HG03039 (cell line): Measurements from ENCODE around the gene ZFP91.

Experiments
- ATAC-seq: cut with Tn5 transposase; IDR thresholded peaks from one replicate; pipeline ENCODE4 v1.9.1; 2021; ENCODE audit warnings: mild to moderate bottlenecking, moderate library complexity; ENCODE audit not compliant: unreplicated experiment

The ZFP91 gene

GRCh38 chr11:58628446-58628845 is 49.6 kb downstream of the ZFP91 start:
- ATAC-seq = no peak

- no peak for ATAC-seq
Observed at GRCh38 chr11:58629857-58630256, 51.0 kb downstream of the ZFP91 start.

- no peak for ATAC-seq
Observed at GRCh38 chr11:58631378-58631777, 52.5 kb downstream of the ZFP91 start.

- ATAC-seq = no peak
Observed at GRCh38 chr11:58632510-58632909, 53.6 kb downstream of the ZFP91 start.

GRCh38 chr11:58636587-58636986 is 57.7 kb downstream of the ZFP91 start:
- ATAC-seq = no peak

- no peak for ATAC-seq
Observed at GRCh38 chr11:58637371-58637770, 58.5 kb downstream of the ZFP91 start.

- ATAC-seq = no peak
Observed at GRCh38 chr11:58639103-58639502, 60.2 kb downstream of the ZFP91 start.

- no peak for ATAC-seq
Observed at GRCh38 chr11:58639669-58640068, 60.8 kb downstream of the ZFP91 start.

GRCh38 chr11:58640386-58641023 is 61.6 kb downstream of the ZFP91 start:
- no peak for ATAC-seq

- ATAC-seq = no peak
Observed at GRCh38 chr11:58641341-58641740, 62.5 kb downstream of the ZFP91 start.

GRCh38 chr11:58641803-58642581 is 63.1 kb downstream of the ZFP91 start:
- no peak for ATAC-seq

GRCh38 chr11:58645854-58646253 is 67.0 kb downstream of the ZFP91 start:
- ATAC-seq = no peak

GRCh38 chr11:58647141-58647699 is 68.4 kb downstream of the ZFP91 start:
- peak; percentile 69 for ATAC-seq

GRCh38 chr11:58647866-58648265 is 69.0 kb downstream of the ZFP91 start:
- peak; percentile 9 for ATAC-seq

- ATAC-seq = no peak
Observed at GRCh38 chr11:58649623-58650022, 70.8 kb downstream of the ZFP91 start.

- ATAC-seq = no peak
Observed at GRCh38 chr11:58650496-58650895, 71.6 kb downstream of the ZFP91 start.

GRCh38 chr11:58652726-58653280 is 73.9 kb downstream of the ZFP91 start:
- ATAC-seq = no peak

GRCh38 chr11:58654079-58654907 is 75.4 kb downstream of the ZFP91 start:
- ATAC-seq = peak; percentile 92

GRCh38 chr11:58654908-58655296 is 76.0 kb downstream of the ZFP91 start:
- no peak for ATAC-seq

- no peak for ATAC-seq
Observed at GRCh38 chr11:58656348-58656747, 77.5 kb downstream of the ZFP91 start.

GRCh38 chr11:58658623-58659022 is 79.8 kb downstream of the ZFP91 start:
- no peak for ATAC-seq
